ENCODE measurements around the gene DHRSX.

GRCh38 chrX:2321411-2321810 lies 179.4 kb downstream of the DHRSX start:
- no peak for TF ChIP-seq POLR2AphosphoS5 (IDR thresholded peaks at IDR 0.05; ENCODE audit: borderline replicate concordance, low read depth, low read length)
- TF ChIP-seq EZH2 (IDR thresholded peaks at IDR 0.05) = no peak

All from SK-N-MC (cell line).